ENCODE results near the gene SARS1.

GRCh38 chr1:109218516-109218915 lies 4.8 kb downstream of the SARS1 start:
- TF ChIP-seq CTCF (conservative IDR thresholded peaks at IDR 0.05; ENCODE audit: low read depth, low read length): no peak
- no peak for TF ChIP-seq EZH2 (IDR thresholded peaks at IDR 0.05; ENCODE audit: low read length, unreplicated experiment)
- TF ChIP-seq EZH2phosphoT487 (IDR thresholded peaks at IDR 0.05; ENCODE audit: borderline replicate concordance, low read length): no peak
